Activated naive CD8-positive, alpha-beta T cell treated with anti-CD3 and anti-CD28 coated beads, Interleukin-2, amount 50 U/mL, for 24 hours (primary cell): ENCODE measurements around the gene TOMM40L.

ENCODE experiments used
- ATAC-seq: fragments of 150-1000 bp; cut with Tn5 transposase; one replicate; pipeline ENCODE4 v1.10.0; 2021
- DNase-seq: peaks from one replicate; pipeline ENCODE4 v3.0.0; 2021
- H3K27ac Mint-ChIP-seq: one replicate; pipeline ENCODE4 v1.8.0; 2021; ENCODE audit warnings: mild to moderate bottlenecking, mixed read lengths
- H3K27me3 Mint-ChIP-seq: one replicate; pipeline ENCODE4 v1.8.0; 2021; ENCODE audit warnings: mixed read lengths
- H3K36me3 Mint-ChIP-seq: one replicate; pipeline ENCODE4 v1.8.0; 2021; ENCODE audit warnings: low read depth, mixed read lengths
- H3K4me1 Mint-ChIP-seq: one replicate; pipeline ENCODE4 v1.8.0; 2021; ENCODE audit warnings: mixed read lengths
- H3K4me3 Mint-ChIP-seq: one replicate; pipeline ENCODE4 v1.8.0; 2021; ENCODE audit warnings: mild to moderate bottlenecking, moderate library complexity, mixed read lengths
- H3K9me3 Mint-ChIP-seq: one replicate; pipeline ENCODE4 v1.8.0; 2021; ENCODE audit warnings: mixed read lengths

Gene TOMM40L

DNA sequence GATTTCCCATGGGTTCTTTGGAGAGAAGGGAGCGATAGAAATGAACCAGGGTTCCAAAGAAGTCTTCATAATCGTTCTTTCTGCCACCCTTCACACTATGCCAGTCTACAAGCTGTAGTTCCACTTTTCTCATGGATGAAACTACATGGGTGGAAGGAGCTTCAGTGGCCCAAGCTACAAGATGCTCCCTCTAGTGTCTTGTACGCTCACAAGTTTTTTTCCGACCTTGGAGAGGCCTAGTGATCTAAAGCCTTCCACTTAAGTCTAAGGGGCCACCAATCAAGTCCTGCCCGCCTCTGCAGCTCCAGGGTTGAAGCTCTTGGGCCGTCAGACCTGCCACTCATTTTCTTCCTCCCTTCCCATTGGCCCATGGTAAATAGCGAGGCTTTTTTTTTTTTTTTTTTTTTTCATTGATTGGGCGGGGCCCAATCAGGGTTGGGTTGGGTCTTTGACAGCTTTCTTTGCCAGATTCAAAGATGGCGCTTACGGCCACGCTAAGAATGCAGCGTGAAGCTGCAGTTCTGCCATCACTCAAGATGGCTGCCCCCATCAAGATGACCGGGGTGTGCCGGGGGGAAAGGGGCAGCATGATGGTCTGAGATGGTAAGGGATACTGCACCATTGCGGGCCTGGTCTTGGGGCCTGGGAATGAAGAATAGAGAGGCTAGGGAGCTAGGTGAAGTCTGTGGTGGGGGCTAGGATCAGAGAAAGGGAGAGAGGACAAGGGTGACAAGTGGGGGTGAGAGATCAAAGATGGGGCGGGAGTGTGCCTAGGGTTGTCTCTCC is at the start of gene TOMM40L:
TOMM40L (plus strand) TSS at position 527 of the 786 bp plus-strand sequence. CDS start 430 bp downstream, outside the sequence.
- H3K36me3 Mint-ChIP-seq: peaks cover 18% of the 10 kb centered on the region
- peak; percentile 80 for DNase-seq
- H3K4me3 Mint-ChIP-seq: peak within 1 kb of the TSS; percentile 98
- peak; percentile 97 for ATAC-seq
- peaks cover 2% of the 10 kb centered on the region for H3K27me3 Mint-ChIP-seq
- peaks cover 40% of the 10 kb centered on the region for H3K4me1 Mint-ChIP-seq
- peak within 1 kb of the TSS; percentile 97 for H3K27ac Mint-ChIP-seq
- H3K9me3 Mint-ChIP-seq: no peaks in the 10 kb centered on the region

DNA sequence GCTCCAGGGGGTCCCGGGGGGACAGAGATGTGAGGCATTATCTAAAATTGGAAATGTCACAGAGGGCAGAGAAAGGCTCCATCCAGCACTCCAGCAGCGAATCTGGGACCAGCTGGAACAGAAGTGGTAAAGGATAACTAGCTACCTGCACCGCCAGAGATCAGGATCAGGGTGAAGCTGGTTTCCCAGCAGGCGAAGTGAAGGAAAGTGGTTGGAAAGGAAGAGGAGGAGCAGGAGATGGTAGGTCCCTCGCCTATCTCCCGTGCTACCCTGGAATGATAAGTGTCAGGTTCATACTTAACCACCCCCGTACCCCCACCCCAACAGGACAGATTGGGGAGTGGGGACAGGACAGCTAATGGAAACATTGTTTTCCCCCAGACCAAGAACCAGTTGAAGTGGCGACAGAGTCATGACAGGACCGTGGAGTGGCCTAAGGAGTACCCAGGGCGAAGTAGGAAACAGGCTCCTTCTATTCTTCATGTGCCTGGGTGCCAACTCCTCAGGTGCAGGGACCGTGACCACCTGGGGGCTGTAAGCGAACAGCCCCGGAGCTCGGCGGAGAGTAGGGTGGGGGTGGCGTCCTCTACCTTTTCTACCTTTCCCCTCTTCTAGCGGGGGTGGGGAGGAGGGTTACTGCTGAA is 49.3 kb upstream of the TOMM40L start:
- H3K4me1 Mint-ChIP-seq: peaks cover 54% of the 10 kb centered on the region
- H3K36me3 Mint-ChIP-seq: peaks cover 25% of the 10 kb centered on the region
- no peaks in the 10 kb centered on the region for H3K27me3 Mint-ChIP-seq
- peak overlapping the region; percentile 96 for H3K27ac Mint-ChIP-seq
- DNase-seq: no peak
- no peak for ATAC-seq
- H3K4me3 Mint-ChIP-seq: peak overlapping the region; percentile 96
- H3K9me3 Mint-ChIP-seq: no peaks in the 10 kb centered on the region

DNA sequence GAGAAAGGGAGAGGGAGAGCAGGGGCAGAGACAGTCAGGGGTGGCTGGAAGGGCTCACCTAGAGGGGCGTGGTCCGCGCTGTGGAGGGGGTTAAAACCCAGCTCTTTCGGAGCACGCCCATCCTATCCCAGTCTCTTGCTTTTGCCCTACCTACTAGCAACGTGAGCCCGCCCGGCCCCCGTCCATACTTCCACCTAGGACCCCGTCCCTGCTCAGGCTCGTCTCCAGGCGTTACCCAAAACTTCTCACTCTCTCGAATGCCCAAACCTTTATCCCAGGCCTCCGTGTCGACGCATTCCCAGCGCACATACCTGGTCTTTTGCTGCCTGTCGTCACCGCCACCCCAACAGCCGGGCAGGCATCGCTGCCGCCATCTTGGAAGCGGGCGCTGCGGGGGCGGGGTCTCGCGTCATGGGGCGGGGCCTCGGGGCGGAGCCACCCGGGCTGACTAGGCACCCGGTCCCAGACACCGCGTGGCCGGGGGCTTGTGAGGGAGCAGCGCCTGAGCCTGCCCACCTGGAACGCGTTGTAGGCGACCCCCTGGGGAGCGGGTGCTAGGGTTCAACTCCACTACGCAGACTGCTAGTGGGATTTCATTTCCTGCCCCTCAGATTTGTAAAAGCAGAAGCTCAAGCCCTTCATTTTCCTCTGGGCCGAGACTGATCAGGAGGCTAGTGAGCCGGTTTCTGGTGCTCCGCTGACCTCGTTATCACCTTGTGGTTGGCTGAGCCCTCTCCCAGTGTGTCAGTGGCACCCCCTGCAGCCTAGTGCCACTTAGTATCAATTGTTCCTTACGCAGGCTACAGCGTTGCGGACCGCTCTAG is 48.5 kb upstream of the TOMM40L start, which contains the start of gene B4GALT3:
B4GALT3 (minus strand) TSS at position 396 of the 824 bp plus-strand sequence. CDS start 1,447 bp downstream, outside the sequence.
- Mint-ChIP-seq H3K4me1 (peaks cover 62% of the 10 kb centered on the region), H3K4me3 (peak within 1 kb of the TSS; percentile 96), H3K36me3 (peaks cover 23% of the 10 kb centered on the region), H3K9me3 (no peaks in the 10 kb centered on the region), H3K27me3 (no peaks in the 10 kb centered on the region), H3K27ac (peak within 1 kb of the TSS; percentile 96)
- peak; percentile 98 for DNase-seq
- peak; percentile 85 for ATAC-seq

DNA sequence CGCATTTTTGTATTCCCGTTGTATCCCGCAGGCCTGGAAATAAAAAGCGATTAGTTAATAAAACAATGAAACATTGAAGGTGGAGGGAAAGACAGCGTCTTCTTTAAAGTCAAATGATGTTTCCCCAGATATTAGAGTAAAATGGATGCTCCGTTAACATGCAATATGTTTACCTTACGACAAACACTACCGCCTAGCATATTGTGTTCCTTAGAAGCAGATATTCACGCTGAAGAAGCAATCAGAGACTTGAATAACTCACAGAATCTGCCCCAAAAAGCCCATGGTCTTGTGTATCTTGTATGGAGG is 48.0 kb upstream of the TOMM40L start:
- Mint-ChIP-seq H3K9me3 (no peaks in the 10 kb centered on the region), H3K27me3 (no peaks in the 10 kb centered on the region), H3K36me3 (peaks cover 19% of the 10 kb centered on the region), H3K4me3 (peak overlapping the region; percentile 96), H3K4me1 (peaks cover 64% of the 10 kb centered on the region), H3K27ac (peak overlapping the region; percentile 96)
- no peak for DNase-seq
- ATAC-seq: no peak

DNA sequence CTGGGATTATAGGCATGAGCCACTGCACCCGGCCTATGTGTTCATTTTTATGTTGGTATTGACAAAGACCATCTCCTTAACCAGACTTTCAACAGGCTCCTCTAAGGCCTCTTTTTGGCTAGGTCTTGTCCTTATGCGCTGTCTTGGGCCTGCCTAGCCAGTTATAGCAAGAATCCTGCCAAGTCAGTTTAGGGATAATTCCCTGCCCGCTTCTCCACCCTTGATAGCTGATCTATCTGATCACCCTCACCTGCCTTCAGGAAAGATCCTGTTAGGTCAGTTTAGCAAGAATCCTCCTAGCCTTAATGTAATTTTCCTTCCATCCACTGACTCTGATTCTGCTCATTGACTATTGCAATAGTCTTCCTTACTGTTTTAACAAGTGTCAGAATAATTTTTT is 46.2 kb upstream of the TOMM40L start:
- Mint-ChIP-seq H3K9me3 (no peaks in the 10 kb centered on the region), H3K27me3 (no peaks in the 10 kb centered on the region), H3K4me3 (no peak overlapping the region), H3K36me3 (peaks cover 7% of the 10 kb centered on the region), H3K27ac (no peak overlapping the region), H3K4me1 (peaks cover 71% of the 10 kb centered on the region)
- DNase-seq: no peak
- ATAC-seq: no peak

DNA sequence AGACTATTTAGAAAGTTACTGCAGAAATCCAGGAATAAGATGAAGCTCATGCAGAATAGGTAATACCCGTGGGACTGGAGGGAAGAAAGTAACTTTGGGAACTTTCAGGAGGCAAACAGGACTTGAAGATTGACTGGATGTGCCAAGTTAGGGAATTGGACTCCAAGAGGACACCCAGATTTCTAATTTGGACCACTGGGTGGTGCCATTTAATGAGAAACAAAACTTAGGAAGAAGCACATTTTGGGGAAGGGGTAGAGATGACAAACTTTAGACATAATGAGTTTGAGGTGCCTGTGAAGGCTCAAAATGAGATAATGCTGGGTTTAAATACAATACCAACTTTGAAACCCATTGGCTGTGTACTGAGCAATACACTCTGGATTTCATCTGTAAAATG is 45.2 kb upstream of the TOMM40L start:
- no peak for ATAC-seq
- H3K4me1 Mint-ChIP-seq: peaks cover 74% of the 10 kb centered on the region
- H3K9me3 Mint-ChIP-seq: no peaks in the 10 kb centered on the region
- H3K27me3 Mint-ChIP-seq: no peaks in the 10 kb centered on the region
- peaks cover 5% of the 10 kb centered on the region for H3K36me3 Mint-ChIP-seq
- DNase-seq: no peak
- H3K4me3 Mint-ChIP-seq: no peak overlapping the region
- H3K27ac Mint-ChIP-seq: no peak overlapping the region

DNA sequence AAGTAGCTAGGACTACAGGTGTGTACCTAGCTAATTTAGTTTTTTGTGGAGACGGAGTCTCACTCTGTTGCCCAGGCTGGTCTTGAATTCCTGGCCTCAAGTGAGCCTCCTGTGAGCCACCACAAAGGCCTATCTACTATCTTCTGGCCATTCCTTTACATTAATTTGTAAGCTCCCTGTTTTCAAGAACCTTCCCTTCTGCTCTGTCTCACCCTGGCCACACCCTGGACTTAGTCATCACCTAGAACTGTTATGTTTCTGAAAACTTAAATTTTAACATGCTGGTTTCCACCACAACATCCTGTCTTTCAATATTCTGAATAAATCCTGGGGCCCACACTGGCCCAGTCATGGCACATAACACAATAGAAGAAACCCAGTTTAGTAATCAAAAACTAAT is 43.6 kb upstream of the TOMM40L start:
- no peaks in the 10 kb centered on the region for H3K9me3 Mint-ChIP-seq
- H3K4me3 Mint-ChIP-seq: peak overlapping the region; percentile 22
- peaks cover 78% of the 10 kb centered on the region for H3K4me1 Mint-ChIP-seq
- peak overlapping the region; percentile 92 for H3K27ac Mint-ChIP-seq
- H3K27me3 Mint-ChIP-seq: no peaks in the 10 kb centered on the region
- DNase-seq (peak; percentile 53), ATAC-seq (peak; percentile 79)
- no peaks in the 10 kb centered on the region for H3K36me3 Mint-ChIP-seq

DNA sequence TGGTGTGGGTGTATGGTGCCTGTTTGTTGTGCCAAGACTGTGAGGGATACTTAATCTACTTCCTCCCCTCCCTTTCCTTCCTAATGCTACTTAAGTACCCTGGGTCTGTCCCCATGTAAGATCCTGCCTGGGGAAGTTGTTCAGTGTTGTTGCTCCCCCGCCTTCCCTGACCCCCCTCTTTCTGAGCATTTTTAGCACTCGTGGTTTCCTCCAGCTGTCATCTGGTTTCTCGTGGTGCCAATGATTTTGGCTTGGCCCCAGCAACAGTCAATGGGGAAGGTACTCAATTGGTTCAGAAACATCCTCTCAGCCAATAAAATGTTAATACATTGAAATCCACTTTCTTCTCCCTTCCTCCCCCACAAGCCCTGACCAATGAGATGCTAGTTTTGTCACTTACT is 40.6 kb upstream of the TOMM40L start:
- Mint-ChIP-seq H3K27me3 (no peaks in the 10 kb centered on the region), H3K4me3 (peak overlapping the region; percentile 67), H3K9me3 (no peaks in the 10 kb centered on the region), H3K36me3 (no peaks in the 10 kb centered on the region), H3K27ac (peak overlapping the region; percentile 91), H3K4me1 (peaks cover 80% of the 10 kb centered on the region)
- DNase-seq (peak; percentile 68), ATAC-seq (peak; percentile 58)

DNA sequence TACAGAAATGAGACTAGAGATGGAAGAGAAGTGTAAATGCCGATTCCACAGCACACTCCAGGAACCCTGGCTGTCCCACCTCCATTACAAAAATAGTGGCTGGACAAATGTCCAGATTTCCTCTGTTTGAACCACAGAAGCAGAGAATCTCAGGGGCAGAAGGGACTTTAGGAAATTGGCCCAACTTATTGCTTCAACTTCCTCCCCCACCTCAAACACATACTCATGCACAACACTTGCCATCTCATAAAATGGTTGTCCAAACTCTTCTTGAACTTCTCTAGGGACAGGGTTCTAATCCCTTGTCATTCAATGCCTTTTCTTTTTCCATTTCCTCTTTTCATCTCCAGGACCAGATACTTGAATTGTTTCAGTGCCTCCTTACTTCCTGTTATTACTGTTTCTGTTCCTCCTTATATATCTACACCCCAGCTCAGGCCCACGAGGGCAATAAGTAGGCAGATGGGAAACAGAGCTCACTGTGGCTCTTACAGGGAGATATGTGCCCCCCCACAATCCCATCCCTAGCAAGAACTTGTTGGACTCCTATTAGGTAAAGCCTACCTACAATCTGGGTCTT is 40.0 kb upstream of the TOMM40L start:
- H3K27me3 Mint-ChIP-seq: no peaks in the 10 kb centered on the region
- DNase-seq (peak; percentile 31), ATAC-seq (no peak)
- H3K36me3 Mint-ChIP-seq: no peaks in the 10 kb centered on the region
- peak overlapping the region; percentile 91 for H3K27ac Mint-ChIP-seq
- H3K4me3 Mint-ChIP-seq: peak overlapping the region; percentile 67
- H3K9me3 Mint-ChIP-seq: no peaks in the 10 kb centered on the region
- H3K4me1 Mint-ChIP-seq: peaks cover 74% of the 10 kb centered on the region

DNA sequence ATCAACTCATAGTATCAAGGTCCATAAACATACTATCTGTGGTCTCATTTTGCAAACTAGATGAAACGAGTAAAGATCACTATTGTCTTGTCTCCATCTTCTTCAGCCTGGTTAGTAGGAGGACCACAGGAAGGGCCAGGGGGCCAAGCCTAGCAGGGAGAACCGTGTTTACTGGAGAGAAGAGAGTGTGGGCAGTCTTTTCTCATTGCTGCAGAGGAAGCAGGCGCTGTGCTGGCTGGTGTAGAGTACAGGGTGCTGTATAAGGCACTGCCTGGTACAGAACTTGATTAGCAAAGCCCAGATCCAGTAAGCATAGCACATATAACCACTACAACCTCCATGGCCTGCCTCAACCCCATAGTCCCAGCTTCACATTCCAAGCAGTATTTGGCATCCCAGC is 38.5 kb upstream of the TOMM40L start:
- no peak overlapping the region for H3K4me3 Mint-ChIP-seq
- no peak for ATAC-seq
- H3K27ac Mint-ChIP-seq: peak overlapping the region; percentile 44
- peaks cover 61% of the 10 kb centered on the region for H3K4me1 Mint-ChIP-seq
- no peaks in the 10 kb centered on the region for H3K36me3 Mint-ChIP-seq
- no peaks in the 10 kb centered on the region for H3K9me3 Mint-ChIP-seq
- H3K27me3 Mint-ChIP-seq: no peaks in the 10 kb centered on the region
- no peak for DNase-seq

DNA sequence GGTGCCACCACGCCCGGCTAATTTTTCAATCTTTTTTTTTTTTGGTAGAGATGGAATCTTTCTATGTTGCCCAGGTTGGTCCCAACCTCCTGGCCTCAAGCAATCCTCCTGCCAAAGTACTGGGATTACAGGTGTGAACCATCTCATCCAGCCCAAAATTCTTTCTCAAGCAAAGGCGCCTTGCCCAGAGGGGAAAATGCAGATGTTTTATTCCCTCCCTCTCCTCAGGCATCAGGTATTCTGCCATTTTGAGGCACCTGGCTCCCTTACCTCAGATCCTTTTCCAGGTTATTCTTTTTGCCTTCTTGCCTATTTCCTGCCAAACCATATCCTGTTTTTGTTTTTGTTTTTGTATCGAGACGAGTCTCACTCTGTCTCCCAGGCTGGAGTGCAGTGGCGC is 37.5 kb upstream of the TOMM40L start:
- no peaks in the 10 kb centered on the region for H3K27me3 Mint-ChIP-seq
- no peak for ATAC-seq
- peak overlapping the region; percentile 27 for H3K27ac Mint-ChIP-seq

DNA sequence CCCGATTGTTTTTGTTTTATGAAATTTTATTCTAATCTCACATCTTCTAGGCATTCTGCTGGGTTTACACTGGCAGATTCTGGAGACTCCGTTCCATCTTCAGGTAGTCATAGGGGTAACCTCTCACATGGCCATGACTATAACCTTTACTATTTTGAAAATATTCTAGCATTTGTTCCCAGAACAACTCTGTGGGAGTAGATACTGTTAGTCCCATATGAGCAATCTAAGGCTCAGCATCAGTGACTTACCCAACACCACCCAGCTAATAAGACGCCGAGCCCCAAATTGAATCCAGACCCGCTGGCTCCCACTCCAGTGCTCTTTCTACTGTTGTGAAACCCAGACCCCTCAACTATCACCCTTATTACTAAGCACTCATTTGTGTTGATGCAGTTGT is 36.8 kb upstream of the TOMM40L start:
- H3K9me3 Mint-ChIP-seq: no peaks in the 10 kb centered on the region
- peaks cover 53% of the 10 kb centered on the region for H3K4me1 Mint-ChIP-seq
- no peaks in the 10 kb centered on the region for H3K27me3 Mint-ChIP-seq
- H3K4me3 Mint-ChIP-seq: no peak overlapping the region
- H3K27ac Mint-ChIP-seq: no peak overlapping the region
- DNase-seq: no peak
- no peaks in the 10 kb centered on the region for H3K36me3 Mint-ChIP-seq
- no peak for ATAC-seq

More for the DNA sequence above, 37.5 kb upstream of the TOMM40L start:
- Mint-ChIP-seq H3K36me3 (no peaks in the 10 kb centered on the region), H3K9me3 (no peaks in the 10 kb centered on the region), H3K4me1 (peaks cover 57% of the 10 kb centered on the region), H3K4me3 (no peak overlapping the region)
- no peak for DNase-seq

DNA sequence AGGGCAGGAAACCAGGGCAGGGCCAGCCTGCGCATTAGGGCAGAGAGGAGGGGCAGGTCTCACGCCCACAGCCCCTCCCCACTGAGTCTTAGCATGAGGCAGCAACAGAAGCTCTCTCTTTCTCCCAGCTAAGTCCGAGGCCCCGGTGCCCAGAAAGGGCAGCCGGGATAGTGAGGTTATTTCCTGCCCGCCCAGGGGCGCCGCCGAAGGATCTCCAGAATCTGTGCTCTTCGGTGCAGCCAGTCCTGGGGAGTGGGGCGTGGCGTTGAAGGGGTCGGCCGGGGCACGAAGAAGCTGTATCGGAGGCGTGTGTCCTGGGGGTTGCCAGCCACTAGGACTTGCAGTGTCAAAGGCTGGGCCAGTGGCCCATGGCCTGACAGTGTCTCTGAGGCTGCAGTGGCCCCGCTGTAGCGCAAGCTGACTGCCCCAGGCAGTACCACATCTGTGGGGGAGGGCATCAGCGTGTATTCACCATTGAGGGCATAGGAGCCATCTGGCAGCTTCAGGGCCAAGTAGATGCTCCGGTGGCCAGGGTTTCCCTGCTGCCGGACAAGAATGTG is 34.8 kb upstream of the TOMM40L start:
- Mint-ChIP-seq H3K27ac (no peak overlapping the region), H3K4me1 (peaks cover 50% of the 10 kb centered on the region), H3K9me3 (no peaks in the 10 kb centered on the region), H3K4me3 (no peak overlapping the region), H3K27me3 (no peaks in the 10 kb centered on the region), H3K36me3 (no peaks in the 10 kb centered on the region)
- ATAC-seq (no peak), DNase-seq (no peak)

DNA sequence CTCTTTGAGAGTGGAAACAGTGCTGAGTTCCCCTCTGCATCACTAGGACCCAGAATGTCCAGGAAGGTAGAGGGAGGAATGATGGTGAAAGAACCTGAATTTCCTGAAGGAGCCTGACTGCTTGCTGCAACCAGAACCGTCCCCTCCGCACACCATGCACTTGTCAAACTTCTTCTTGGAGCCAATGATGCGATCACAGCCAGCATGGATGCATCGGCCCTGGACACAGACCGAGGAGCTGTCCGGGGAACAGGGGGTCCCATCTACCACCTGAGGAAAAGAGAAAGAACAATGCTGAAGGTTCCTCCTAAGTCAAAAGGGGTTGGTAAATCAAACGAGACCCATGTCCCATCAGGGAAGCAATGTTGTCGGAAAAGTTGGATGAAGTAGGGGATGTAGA is 33.9 kb upstream of the TOMM40L start:
- Mint-ChIP-seq H3K9me3 (no peaks in the 10 kb centered on the region), H3K36me3 (no peaks in the 10 kb centered on the region), H3K27me3 (no peaks in the 10 kb centered on the region), H3K4me1 (peaks cover 42% of the 10 kb centered on the region), H3K27ac (no peak overlapping the region), H3K4me3 (no peak overlapping the region)
- ATAC-seq (no peak), DNase-seq (no peak)
